Measurements from ENCODE around the gene NR1D2. TPM values are rescaled to one million over a fixed set of nuclear protein-coding genes. Genes with fewer than 3 reads are reported as not detected.

Gene NR1D2
- total and polyA plus RNA-seq, 4 donors: 6.1 to 35.7 (median 21.2) TPM

- Histone ChIP-seq H3K36me3 (ENCODE audit: control insufficient read depth in 4 of 4, insufficient read depth in 4 of 4, low read length in 4 of 4) (no peaks in the 10 kb centered on the region), H3K4me3 (no peak overlapping the region), H3K4me1 (ENCODE audit: control insufficient read depth in 5 of 5, insufficient read depth in 5 of 5, low read length in 5 of 5) (peaks cover 0 to 2% (median 0%) of the 10 kb centered on the region in 5 donors), H3K9ac (ENCODE audit: insufficient read depth in 1 of 2, low read length in 2 of 2) (no peak overlapping the region), H3K27me3 (ENCODE audit: control insufficient read depth in 3 of 3, insufficient read depth in 3 of 3, low read length in 2 of 3) (no peaks in the 10 kb centered on the region), H3K9me3 (ENCODE audit: control insufficient read depth in 4 of 4, insufficient read depth in 3 of 4, low read length in 3 of 4) (no peaks in the 10 kb centered on the region), H3K27ac (ENCODE audit: low read depth in 1 of 2, low read length in 1 of 2) (no peak overlapping the region)
- 87 to 94% methylated on average over 4 of the region's 4 CpGs for WGBS, 2 donors
- TF ChIP-seq CTCF (IDR thresholded peaks at IDR 0.05; ENCODE audit: control extremely low read depth, extremely low read depth): no peak
- DNase-seq (no peak), ATAC-seq (ENCODE audit: insufficient read depth, low FRiP score) (no peak)
These were observed 57.0 kb downstream of the NR1D2 start for GRCh38 chr3:24002129-24002528.

- no peak overlapping the region for H3K27ac ChIP-seq (ENCODE audit: low read depth in 1 of 2, low read length in 1 of 2)
- H3K27me3 ChIP-seq (ENCODE audit: control insufficient read depth in 3 of 3, insufficient read depth in 3 of 3, low read length in 2 of 3): no peaks in the 10 kb centered on the region
- no peak for ATAC-seq (ENCODE audit: insufficient read depth, low FRiP score)
- no peaks in the 10 kb centered on the region for H3K9me3 ChIP-seq (ENCODE audit: control insufficient read depth in 4 of 4, insufficient read depth in 3 of 4, low read length in 3 of 4)
- no peak overlapping the region for H3K4me3 ChIP-seq
- DNase-seq: no peak
- peaks cover 0 to 2% (median 0%) of the 10 kb centered on the region in 5 donors for H3K4me1 ChIP-seq (ENCODE audit: control insufficient read depth in 5 of 5, insufficient read depth in 5 of 5, low read length in 5 of 5)
- WGBS, 2 donors: 99 to 100% methylated on average over 3 of the region's 3 CpGs
- H3K36me3 ChIP-seq (ENCODE audit: control insufficient read depth in 4 of 4, insufficient read depth in 4 of 4, low read length in 4 of 4): no peaks in the 10 kb centered on the region
- TF ChIP-seq CTCF (IDR thresholded peaks at IDR 0.05; ENCODE audit: control extremely low read depth, extremely low read depth): no peak
- no peak overlapping the region for H3K9ac ChIP-seq (ENCODE audit: insufficient read depth in 1 of 2, low read length in 2 of 2)
These were observed 58.4 kb downstream of the NR1D2 start for GRCh38 chr3:24003466-24003865.

GRCh38 chr3:24004171-24004938 lies 59.3 kb downstream of the NR1D2 start:
- WGBS, 2 donors: 69 to 78% methylated on average over 4 of the region's 4 CpGs
- Histone ChIP-seq H3K27me3 (ENCODE audit: control insufficient read depth in 3 of 3, insufficient read depth in 3 of 3, low read length in 2 of 3) (no peaks in the 10 kb centered on the region), H3K4me1 (ENCODE audit: control insufficient read depth in 5 of 5, insufficient read depth in 5 of 5, low read length in 5 of 5) (no peaks in the 10 kb centered on the region), H3K9me3 (ENCODE audit: control insufficient read depth in 4 of 4, insufficient read depth in 3 of 4, low read length in 3 of 4) (no peaks in the 10 kb centered on the region), H3K9ac (ENCODE audit: insufficient read depth in 1 of 2, low read length in 2 of 2) (no peak overlapping the region), H3K27ac (ENCODE audit: low read depth in 1 of 2, low read length in 1 of 2) (no peak overlapping the region), H3K36me3 (ENCODE audit: control insufficient read depth in 4 of 4, insufficient read depth in 4 of 4, low read length in 4 of 4) (no peaks in the 10 kb centered on the region), H3K4me3 (no peak overlapping the region)
- DNase-seq (no peak), ATAC-seq (ENCODE audit: insufficient read depth, low FRiP score) (no peak)
- no peak for TF ChIP-seq CTCF (IDR thresholded peaks at IDR 0.05; ENCODE audit: control extremely low read depth, extremely low read depth)
